ENCODE measurements around the gene AP1M1. TPM values are rescaled to one million over a fixed set of nuclear protein-coding genes. Genes with fewer than 3 reads are reported as not detected.
"Not testable (repeated sequence)": the region's sequence is repeated elsewhere in the genome, so short reads cannot be mapped to it uniquely, and the experiment has no call there.

AP1M1 gene
- total RNA-seq, 2 experiments from 2014 or later, result 184 to 186 TPM

DNA sequence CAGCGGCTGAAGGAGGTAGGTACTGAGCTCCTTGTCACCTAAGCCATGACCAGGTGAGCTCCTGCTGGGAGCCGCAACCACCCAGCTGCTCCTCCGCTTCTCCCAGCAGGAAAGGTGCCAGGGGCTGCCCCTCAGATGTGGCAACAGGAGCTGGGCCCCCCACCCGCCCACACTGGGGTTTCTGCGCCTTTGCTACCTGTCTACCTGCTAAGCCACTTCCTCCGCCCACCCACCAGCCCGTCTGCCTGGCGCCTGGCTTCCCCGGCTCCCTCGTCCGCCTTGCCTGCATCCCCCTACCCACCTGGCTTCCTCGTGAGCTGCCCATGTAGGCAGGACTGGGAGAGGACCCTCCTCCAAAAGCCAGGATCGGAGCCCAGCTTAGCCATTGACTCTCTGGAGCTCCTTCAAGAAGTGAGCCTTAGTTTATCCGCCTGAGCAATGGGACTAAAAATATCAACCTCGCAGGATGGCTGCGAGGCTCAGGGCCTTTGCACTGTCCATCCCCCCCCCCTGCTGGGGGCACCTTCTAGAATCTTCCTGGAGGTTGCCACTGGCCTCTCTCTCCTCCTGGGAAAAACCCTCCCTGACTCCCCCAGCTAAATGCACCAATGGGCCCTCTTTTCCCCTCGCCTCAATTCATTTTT lies 71.1 kb downstream of the AP1M1 start:
- H3K4me1 Mint-ChIP-seq (ENCODE audit: low read depth), result peaks cover 49% of the 10 kb centered on the region

DNA sequence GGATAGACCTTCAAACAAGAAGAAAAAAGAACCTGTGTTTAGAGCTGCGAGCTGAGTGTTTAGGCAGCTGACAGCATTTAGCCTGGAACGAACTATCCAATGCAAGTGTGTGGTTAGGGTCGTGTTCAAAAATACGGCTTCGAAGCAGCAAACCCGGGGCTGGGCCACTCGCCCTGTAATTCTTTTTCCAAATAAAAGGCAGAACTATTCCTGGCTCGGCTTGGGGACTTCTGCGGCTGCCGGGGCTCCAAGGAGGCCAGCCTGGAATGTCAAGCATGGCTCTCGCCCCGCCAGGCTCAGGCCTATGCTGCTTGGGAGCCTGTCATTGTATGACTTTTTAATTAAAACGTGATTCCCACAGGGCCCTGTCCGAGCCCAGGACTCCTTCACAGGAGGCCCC lies 75.2 kb downstream of the AP1M1 start:
- ChIA-PET CTCF (no interaction called here), POLR2A (no interaction called here)
- ATAC-seq (no peak), DNase-seq (no peak)
- Mint-ChIP-seq H3K4me1 (ENCODE audit: low read depth) (peaks cover 18% of the 10 kb centered on the region), H3K27ac (no peak overlapping the region), H3K9me3 (ENCODE audit: insufficient read depth) (no peaks in the 10 kb centered on the region), H3K4me3 (no peak overlapping the region), H3K36me3 (ENCODE audit: low read depth) (no peaks in the 10 kb centered on the region), H3K27me3 (ENCODE audit: low read depth) (peaks cover 33% of the 10 kb centered on the region)

More for the DNA sequence above, 71.1 kb downstream of the AP1M1 start:
- CTCF ChIA-PET, result interaction anchor here (2.1 to 3.7 kb wide), 2 partner anchors 21 to 114 kb away, joined by 12 to 13 read pairs; no protein-coding TSS in a partner anchor
- H3K27ac Mint-ChIP-seq, result no peak overlapping the region
- no peak for ATAC-seq
- DNase-seq, result peak; percentile 31
- peaks cover 3% of the 10 kb centered on the region for H3K36me3 Mint-ChIP-seq (ENCODE audit: low read depth)
- H3K4me3 Mint-ChIP-seq, result no peak overlapping the region
- peaks cover 33% of the 10 kb centered on the region for H3K27me3 Mint-ChIP-seq (ENCODE audit: low read depth)
- no peaks in the 10 kb centered on the region for H3K9me3 Mint-ChIP-seq (ENCODE audit: insufficient read depth)
- POLR2A ChIA-PET, result interaction anchor here (0.6 kb wide), 1 partner anchor 1430 kb away, joined by 4 read pairs; no protein-coding TSS in a partner anchor

DNA sequence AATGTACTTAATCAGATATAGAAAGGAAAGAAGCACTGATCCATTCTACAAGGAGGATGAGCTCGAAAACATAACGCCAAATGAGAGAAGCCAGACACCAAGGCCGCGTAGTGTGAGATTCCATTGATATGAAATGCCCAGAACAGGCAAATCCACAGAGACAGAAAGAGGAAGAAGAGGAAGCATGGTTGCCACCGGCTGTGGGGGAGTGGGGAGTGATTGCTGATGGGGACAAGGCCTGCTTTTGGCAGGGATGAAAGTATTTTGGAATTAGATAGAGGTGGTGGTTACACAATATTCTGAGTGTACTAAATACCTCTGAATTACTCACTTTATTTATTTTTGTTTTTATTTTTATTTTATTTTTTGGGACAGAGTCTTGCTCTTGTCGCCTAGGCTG lies 76.7 kb downstream of the AP1M1 start:
- Mint-ChIP-seq H3K4me3 (no peak overlapping the region), H3K27ac (no peak overlapping the region), H3K4me1 (ENCODE audit: low read depth) (peaks cover 10% of the 10 kb centered on the region), H3K36me3 (ENCODE audit: low read depth) (no peaks in the 10 kb centered on the region), H3K9me3 (ENCODE audit: insufficient read depth) (no peaks in the 10 kb centered on the region), H3K27me3 (ENCODE audit: low read depth) (peaks cover 28% of the 10 kb centered on the region)
- DNase-seq, result no peak
- CTCF ChIA-PET, result interaction anchor here (0.6 kb wide), 1 partner anchor 26 kb away, joined by 3 read pairs; no protein-coding TSS in a partner anchor
- no peak for ATAC-seq
- POLR2A ChIA-PET, result no interaction called here

DNA sequence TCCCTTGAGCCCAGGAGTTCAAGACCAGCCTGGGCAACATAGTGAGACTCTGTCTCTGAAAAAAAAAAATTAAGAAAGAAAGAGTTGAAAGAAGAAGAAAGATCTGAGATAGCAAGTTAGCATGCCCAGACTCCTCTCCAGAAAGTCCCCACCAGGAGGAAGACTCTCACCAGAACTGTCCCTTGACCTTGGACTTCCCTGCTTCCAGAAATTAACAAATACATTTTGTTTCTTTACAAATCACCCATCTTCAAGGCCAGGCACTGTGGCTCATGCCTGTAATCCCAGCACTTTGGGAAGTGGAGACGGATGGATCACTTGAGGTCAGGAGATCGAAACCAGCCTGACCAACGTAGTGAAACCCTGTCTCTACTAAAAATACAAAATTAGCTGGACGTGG lies 82.6 kb downstream of the AP1M1 start:
- POLR2A ChIA-PET, result no interaction called here
- Mint-ChIP-seq H3K27ac (no peak overlapping the region), H3K36me3 (ENCODE audit: low read depth) (no peaks in the 10 kb centered on the region), H3K4me3 (no peak overlapping the region), H3K4me1 (ENCODE audit: low read depth) (peaks cover 22% of the 10 kb centered on the region), H3K27me3 (ENCODE audit: low read depth) (peaks cover 35% of the 10 kb centered on the region), H3K9me3 (ENCODE audit: insufficient read depth) (no peaks in the 10 kb centered on the region)
- CTCF ChIA-PET, result no interaction called here
- ATAC-seq (no peak), DNase-seq (no peak)

DNA sequence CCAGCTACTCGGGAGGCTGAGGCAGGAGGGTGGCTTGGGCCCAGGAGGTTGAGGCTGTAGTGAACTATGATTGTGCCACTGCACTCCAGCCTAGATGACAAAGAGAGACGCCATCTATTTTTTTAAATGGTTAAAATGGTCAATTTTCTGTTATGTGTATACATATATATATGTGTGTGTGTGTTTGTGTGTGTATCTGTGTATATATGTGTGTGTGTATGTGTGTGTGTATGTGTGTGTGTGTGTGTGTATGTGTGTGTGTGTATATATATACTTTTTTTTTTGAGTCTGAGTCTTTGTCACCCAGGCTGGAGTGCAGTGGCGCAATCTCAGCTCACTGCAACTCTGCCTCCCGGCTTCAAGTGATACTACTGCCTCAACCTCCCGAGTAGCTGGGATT lies 84.0 kb downstream of the AP1M1 start:
- ATAC-seq, result no peak
- Mint-ChIP-seq H3K9me3 (ENCODE audit: insufficient read depth) (no peaks in the 10 kb centered on the region), H3K27ac (no peak overlapping the region), H3K36me3 (ENCODE audit: low read depth) (no peaks in the 10 kb centered on the region), H3K4me1 (ENCODE audit: low read depth) (peaks cover 29% of the 10 kb centered on the region), H3K27me3 (ENCODE audit: low read depth) (peaks cover 42% of the 10 kb centered on the region), H3K4me3 (no peak overlapping the region)
- CTCF ChIA-PET, result interaction anchor here (1.0 to 1.3 kb wide), 3 partner anchors 10 to 101 kb away, joined by 3 to 4 read pairs (median 3); no protein-coding TSS in a partner anchor
- DNase-seq, result no peak
- POLR2A ChIA-PET, result no interaction called here

DNA sequence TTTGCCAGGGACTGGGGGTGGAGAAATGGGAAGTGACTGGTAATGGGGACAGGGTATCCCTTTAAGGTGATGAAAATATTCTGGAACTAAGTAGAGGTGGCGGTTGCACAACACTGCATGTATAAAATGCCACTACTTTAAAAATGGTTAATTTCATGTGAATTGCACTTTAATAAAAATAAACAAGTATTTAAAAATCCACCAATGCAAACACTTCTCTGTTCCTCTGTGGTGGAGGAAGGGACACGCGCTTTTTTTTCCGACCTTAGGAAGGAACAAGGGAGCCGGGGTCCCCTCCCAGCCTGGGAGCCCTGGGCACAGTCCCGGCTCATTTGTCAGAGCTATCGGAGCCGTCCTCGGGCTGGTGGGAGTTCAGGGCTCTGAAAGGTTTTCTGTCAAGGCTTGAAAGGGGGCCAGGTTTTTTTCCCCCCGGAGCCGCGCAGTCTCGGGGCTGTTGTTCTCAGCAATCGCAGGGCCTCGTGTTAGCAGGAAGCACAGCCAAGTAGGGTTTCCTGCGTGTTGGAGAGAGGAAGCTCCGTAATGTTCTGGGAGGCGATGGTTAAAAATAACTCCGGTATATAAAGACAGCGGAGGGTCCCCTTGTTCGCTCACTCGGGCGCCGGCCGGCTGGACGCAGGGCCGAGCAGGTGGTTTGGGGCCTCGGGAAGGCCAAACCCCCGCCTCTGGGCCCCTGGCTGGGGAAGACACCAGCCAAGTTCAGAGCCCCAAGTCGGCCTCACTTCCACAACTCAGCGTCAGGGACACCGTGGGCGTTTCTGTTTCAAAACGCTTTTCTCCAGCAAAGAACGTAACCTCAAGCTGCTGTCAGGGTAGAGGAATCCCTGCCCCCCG lies 85.7 kb downstream of the AP1M1 start:
- H3K27me3 Mint-ChIP-seq (ENCODE audit: low read depth), result peaks cover 45% of the 10 kb centered on the region
- POLR2A ChIA-PET, result interaction anchor here (0.9 to 1.8 kb wide), 6 partner anchors 22 to 166 kb away, joined by 3 to 5 read pairs (median 3); partner anchors contain the start of gene KLF2
- CTCF ChIA-PET, result interaction anchor here (1.1 to 1.7 kb wide), 4 partner anchors 37 to 103 kb away, joined by 3 to 5 read pairs (median 4); no protein-coding TSS in a partner anchor
- H3K4me3 Mint-ChIP-seq, result peak overlapping the region; percentile 57
- no peaks in the 10 kb centered on the region for H3K36me3 Mint-ChIP-seq (ENCODE audit: low read depth)
- peak overlapping the region; percentile 75 for H3K27ac Mint-ChIP-seq
- no peaks in the 10 kb centered on the region for H3K9me3 Mint-ChIP-seq (ENCODE audit: insufficient read depth)
- ATAC-seq (peak; percentile 73), DNase-seq (peak; percentile 62)
- H3K4me1 Mint-ChIP-seq (ENCODE audit: low read depth), result peaks cover 31% of the 10 kb centered on the region

DNA sequence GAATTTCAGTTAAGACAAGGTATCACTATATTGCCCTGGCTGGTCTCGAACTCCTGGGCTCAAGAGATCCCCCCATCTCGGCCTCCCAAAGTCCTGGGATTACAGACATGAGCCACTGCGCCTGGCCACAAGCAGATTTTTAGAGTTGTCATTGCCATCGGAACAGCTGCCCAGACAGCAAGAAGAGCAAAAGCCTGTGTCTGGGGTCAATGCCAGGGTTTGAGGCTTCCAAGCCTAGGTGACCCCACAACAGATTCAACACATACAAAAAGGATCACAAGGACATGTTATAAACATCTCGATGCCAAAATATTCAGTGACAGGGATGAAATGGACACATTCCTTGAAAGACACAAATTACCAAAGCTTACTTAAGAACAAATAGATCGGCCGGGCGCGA lies 86.8 kb downstream of the AP1M1 start:
- ChIA-PET POLR2A (interaction anchor here (1.0 to 1.8 kb wide), 3 partner anchors 23 to 165 kb away, joined by 3 to 5 read pairs (median 3); partner anchors contain the start of gene KLF2), CTCF (interaction anchor here (1.1 to 1.7 kb wide), 3 partner anchors 38 to 98 kb away, joined by 3 to 5 read pairs (median 5); no protein-coding TSS in a partner anchor)
- no peaks in the 10 kb centered on the region for H3K36me3 Mint-ChIP-seq (ENCODE audit: low read depth)
- H3K4me1 Mint-ChIP-seq (ENCODE audit: low read depth), result peaks cover 37% of the 10 kb centered on the region
- no peaks in the 10 kb centered on the region for H3K9me3 Mint-ChIP-seq (ENCODE audit: insufficient read depth)
- H3K27me3 Mint-ChIP-seq (ENCODE audit: low read depth), result peaks cover 45% of the 10 kb centered on the region
- H3K4me3 Mint-ChIP-seq, result no peak overlapping the region
- ATAC-seq (no peak), DNase-seq (no peak)
- no peak overlapping the region for H3K27ac Mint-ChIP-seq

DNA sequence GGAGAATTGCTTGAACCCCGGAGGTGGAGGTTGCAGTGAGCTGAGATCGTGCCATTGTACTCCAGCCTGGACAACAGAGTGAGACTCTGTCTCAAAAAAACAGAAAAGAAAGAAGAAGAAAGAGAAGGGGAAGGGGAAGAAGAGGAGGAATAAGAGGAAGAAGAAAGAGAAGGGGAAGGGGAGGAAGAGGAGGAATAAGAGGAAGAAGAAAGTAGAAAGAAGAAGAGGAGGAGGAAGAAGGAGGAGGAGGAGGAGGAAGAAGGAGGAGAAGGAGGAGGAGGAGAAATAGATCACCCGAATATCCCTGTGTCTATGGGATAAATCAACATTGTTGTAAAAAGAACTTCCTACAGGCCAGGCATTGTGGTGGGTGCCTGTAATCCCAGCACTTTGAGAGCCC lies 87.4 kb downstream of the AP1M1 start:
- H3K27ac Mint-ChIP-seq; ATAC-seq; H3K36me3 Mint-ChIP-seq (ENCODE audit: low read depth); H3K9me3 Mint-ChIP-seq (ENCODE audit: insufficient read depth); POLR2A ChIA-PET; DNase-seq; H3K4me3 Mint-ChIP-seq: not testable (repeated sequence)
- peaks cover 46% of the 10 kb centered on the region for H3K27me3 Mint-ChIP-seq (ENCODE audit: low read depth)
- CTCF ChIA-PET, result interaction anchor here (0.7 kb wide), 1 partner anchor 81 kb away, joined by 3 read pairs; no protein-coding TSS in a partner anchor
- H3K4me1 Mint-ChIP-seq (ENCODE audit: low read depth), result peaks cover 37% of the 10 kb centered on the region

DNA sequence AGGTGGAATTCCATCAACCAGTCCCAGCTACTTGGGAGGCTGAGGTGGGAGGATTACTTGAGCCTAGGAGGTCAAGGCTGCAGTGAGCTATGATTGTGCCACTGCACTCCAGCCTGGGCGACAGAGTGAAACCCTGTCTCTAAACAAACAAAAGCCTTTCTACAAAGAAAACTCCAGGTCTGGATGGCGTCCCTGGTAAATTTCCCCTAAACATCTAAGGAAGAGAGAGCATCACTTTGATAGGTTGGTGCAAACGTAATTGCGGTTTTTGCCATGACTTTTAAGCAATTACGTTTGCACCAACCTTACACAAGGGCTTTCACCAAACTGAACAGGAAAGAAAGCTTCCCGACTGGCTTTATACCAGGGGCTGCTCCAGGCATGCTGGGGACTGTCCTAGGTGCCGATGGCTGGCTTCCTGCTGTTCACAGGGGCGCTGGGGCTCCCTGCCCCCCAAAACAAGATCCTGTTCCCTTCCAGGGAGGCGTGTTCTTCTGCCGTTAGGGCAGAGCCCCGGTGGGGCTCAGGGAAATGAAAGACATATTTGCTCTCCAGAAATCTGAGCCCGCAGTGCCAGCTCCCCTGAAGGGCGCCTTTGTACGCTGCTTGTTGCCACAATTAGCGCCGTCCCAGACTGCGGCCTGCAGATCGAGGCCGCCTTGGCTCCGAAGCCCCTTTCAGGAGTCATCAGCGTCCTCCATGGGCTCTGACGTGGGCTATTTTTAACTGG lies 88.2 kb downstream of the AP1M1 start:
- no peak overlapping the region for H3K27ac Mint-ChIP-seq
- ChIA-PET CTCF (interaction anchor here (0.7 kb wide), 1 partner anchor 81 kb away, joined by 3 read pairs; no protein-coding TSS in a partner anchor), POLR2A (no interaction called here)
- no peaks in the 10 kb centered on the region for H3K36me3 Mint-ChIP-seq (ENCODE audit: low read depth)
- ATAC-seq (no peak), DNase-seq (no peak)
- peaks cover 43% of the 10 kb centered on the region for H3K27me3 Mint-ChIP-seq (ENCODE audit: low read depth)
- H3K4me3 Mint-ChIP-seq, result no peak overlapping the region
- no peaks in the 10 kb centered on the region for H3K9me3 Mint-ChIP-seq (ENCODE audit: insufficient read depth)
- H3K4me1 Mint-ChIP-seq (ENCODE audit: low read depth), result peaks cover 39% of the 10 kb centered on the region

DNA sequence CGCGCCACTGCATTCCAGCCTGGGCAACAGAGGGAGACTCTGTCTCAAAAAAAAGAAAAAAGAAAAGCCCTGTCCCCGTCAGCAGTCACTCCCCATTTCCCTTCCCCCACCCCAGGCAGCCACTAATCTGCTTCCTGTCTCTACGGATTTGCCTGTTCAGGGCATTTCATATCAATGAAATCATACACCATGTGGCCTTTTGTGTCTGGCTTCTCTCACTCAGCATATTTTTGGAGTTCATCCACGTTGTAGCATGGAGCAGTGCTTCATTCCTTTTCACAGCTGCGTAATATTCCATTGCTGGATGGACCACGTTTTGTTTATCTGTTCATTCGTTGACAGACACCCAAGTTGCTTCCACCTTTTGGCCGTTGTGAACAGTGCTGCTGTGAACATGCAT lies 90.8 kb downstream of the AP1M1 start:
- H3K9me3 Mint-ChIP-seq (ENCODE audit: insufficient read depth), result no peaks in the 10 kb centered on the region
- no peaks in the 10 kb centered on the region for H3K36me3 Mint-ChIP-seq (ENCODE audit: low read depth)
- CTCF ChIA-PET, result no interaction called here
- no peak overlapping the region for H3K27ac Mint-ChIP-seq
- ATAC-seq, result no peak
- peaks cover 42% of the 10 kb centered on the region for H3K27me3 Mint-ChIP-seq (ENCODE audit: low read depth)
- DNase-seq, result peak; percentile 29
- peaks cover 31% of the 10 kb centered on the region for H3K4me1 Mint-ChIP-seq (ENCODE audit: low read depth)
- POLR2A ChIA-PET, result no interaction called here
- no peak overlapping the region for H3K4me3 Mint-ChIP-seq

DNA sequence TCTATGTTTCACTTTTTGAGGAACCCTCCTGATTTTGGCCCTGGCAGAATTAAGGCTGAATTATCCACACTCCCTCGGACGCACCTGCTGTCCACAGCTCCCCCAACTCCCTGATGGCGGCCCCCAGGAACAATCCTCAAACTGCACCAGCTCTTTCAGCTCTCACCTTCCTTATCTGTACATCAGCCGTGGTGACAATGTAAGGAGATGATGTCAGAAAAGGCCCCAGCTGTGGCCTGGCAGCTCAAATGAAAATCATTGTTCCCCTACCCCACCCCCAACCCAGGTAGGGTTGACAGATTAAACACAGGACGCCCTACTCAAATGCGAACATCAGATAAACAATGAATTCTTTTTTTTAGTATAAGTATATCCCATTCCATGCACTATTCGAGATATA lies 91.9 kb downstream of the AP1M1 start:
- Mint-ChIP-seq H3K9me3 (ENCODE audit: insufficient read depth) (no peaks in the 10 kb centered on the region), H3K36me3 (ENCODE audit: low read depth) (no peaks in the 10 kb centered on the region), H3K27ac (no peak overlapping the region), H3K4me3 (no peak overlapping the region), H3K27me3 (ENCODE audit: low read depth) (peaks cover 33% of the 10 kb centered on the region), H3K4me1 (ENCODE audit: low read depth) (peaks cover 20% of the 10 kb centered on the region)
- ATAC-seq (peak; percentile 61), DNase-seq (peak; percentile 35)
- ChIA-PET CTCF (no interaction called here), POLR2A (no interaction called here)
